Lower leg skin (tissue), 4 donors: Measurements from ENCODE around the gene CEP170B. TPM values are rescaled to one million over a fixed set of nuclear protein-coding genes. Genes with fewer than 3 reads are reported as not detected.

Source experiments
- DNase-seq, 2 donors: peaks; one replicate each; pipeline ENCODE4 v3.0.0-alpha.2; 2019; ENCODE audit warnings: low spot score in 2 of 2
- H3K4me3 ChIP-seq: fragments of 200-600 bp; sonication (generic); 2 replicates; pipeline ENCODE4 v1.5.1; 2017; ENCODE audit warnings: mild to moderate bottlenecking, low read depth; ENCODE audit not compliant: poor library complexity, severe bottlenecking
- POLR2A ChIP-seq, 2 donors: fragments of 450-650 bp; IDR thresholded peaks; one replicate each; pipeline ENCODE4 v1.6.1; 2016 to 2017; ENCODE audit warnings: antibody characterized with exemption in 2 of 2, mild to moderate bottlenecking in 1 of 2, moderate library complexity in 1 of 2
- WGBS, 2 donors: methylation state at CpG; one replicate each; pipeline ENCODE4 v1.1.5; 2018; 5-methylcytosine and 5-hydroxymethylcytosine counted together
- intact Hi-C: fragments of 100-400 bp; cut with DNase I; formaldehyde crosslinking; loops from one replicate; pipeline ENCODE4 v1.15.0; 2023; ENCODE audit warnings: low total_unique reads
- total RNA-seq, 4 donors: library from RNA; depleted of rRNA; stranded (reverse); fragments of >200 nt; gene quantifications; one replicate each; pipeline ENCODE4 v1.1.0, GENCODE V29; 2016
- TF ChIP-seq, protein P1 (sequence below), 3 donors: fragments of 450-650 bp; IDR thresholded peaks; one replicate each; pipeline ENCODE4 v1.5.1; 2016; ENCODE audit warnings: antibody characterized with exemption in 3 of 3, mild to moderate bottlenecking in 3 of 3, moderate library complexity in 2 of 3

CEP170B gene
- total RNA-seq, 4 donors from 2014 or later: 41.8 to 80.8 (median 58.5) TPM

DNA sequence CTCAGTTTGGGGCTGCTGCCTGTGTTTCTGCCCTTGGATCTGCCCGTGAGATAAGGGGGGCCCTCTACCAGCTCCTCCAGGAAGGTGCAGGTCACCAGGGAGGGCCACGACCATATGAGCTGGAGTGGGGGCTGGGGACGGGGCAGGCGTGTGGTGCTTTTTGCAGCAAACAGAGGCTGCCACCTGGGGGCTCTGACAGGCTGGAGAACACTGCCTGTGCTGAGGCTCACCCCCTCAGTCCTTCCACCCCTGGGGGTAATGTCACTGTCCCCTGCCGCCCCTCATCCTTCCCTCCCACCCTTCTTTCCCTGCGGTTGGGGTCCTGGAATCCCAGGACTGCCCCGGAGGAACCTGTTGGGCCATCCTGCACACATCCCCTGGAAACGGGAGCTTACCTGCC is 62.8 kb downstream of the CEP170B start:
- 51 to 67% methylated on average over 6 to 8 of the region's 8 CpGs for WGBS, 2 donors
- intact Hi-C loops: no loop called here
- H3K4me3 ChIP-seq: no peak overlapping the region
- TF ChIP-seq POLR2A (IDR thresholded peaks at IDR 0.05): no peak
- TF ChIP-seq, protein P1, sequence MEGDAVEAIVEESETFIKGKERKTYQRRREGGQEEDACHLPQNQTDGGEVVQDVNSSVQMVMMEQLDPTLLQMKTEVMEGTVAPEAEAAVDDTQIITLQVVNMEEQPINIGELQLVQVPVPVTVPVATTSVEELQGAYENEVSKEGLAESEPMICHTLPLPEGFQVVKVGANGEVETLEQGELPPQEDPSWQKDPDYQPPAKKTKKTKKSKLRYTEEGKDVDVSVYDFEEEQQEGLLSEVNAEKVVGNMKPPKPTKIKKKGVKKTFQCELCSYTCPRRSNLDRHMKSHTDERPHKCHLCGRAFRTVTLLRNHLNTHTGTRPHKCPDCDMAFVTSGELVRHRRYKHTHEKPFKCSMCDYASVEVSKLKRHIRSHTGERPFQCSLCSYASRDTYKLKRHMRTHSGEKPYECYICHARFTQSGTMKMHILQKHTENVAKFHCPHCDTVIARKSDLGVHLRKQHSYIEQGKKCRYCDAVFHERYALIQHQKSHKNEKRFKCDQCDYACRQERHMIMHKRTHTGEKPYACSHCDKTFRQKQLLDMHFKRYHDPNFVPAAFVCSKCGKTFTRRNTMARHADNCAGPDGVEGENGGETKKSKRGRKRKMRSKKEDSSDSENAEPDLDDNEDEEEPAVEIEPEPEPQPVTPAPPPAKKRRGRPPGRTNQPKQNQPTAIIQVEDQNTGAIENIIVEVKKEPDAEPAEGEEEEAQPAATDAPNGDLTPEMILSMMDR (IDR thresholded peaks at IDR 0.05): no peak
- no peak for DNase-seq

DNA sequence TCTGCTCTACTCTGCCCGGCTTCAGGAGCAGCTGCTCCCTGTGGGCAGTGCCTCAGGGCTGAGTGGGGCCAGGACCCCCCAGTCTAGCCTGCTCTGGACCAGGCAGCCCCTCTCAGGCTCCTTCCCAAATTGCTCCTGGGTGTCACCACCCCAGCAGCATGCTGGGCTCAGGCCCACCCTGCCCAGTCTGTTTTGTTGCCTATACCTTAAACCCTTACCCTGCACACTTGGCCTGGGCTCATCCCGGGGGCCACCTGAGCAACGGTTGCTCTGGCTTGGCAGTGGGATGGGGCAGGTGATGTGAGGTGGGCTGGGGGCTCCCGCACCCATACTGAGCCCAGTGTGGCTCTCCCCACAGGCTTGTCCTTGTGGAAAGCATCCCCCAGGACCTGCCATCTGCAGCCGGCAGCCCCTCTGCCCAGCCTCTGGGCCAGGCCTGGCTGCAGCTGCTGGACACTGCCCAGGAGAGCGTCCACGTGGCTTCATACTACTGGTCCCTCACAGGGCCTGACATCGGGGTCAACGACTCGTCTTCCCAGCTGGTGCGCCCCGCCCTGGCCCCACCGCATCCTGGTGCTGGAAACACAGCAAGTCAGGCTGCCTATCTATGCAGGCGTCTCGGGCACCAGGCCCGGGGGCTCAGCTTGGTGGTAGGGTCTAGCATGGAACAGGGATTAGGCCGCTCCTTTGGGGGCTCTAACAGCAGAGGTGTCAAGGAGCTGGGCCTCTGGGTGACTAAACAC is 63.5 kb downstream of the CEP170B start:
- 80 to 83% methylated on average over 16 to 17 of the region's 17 CpGs for WGBS, 2 donors
- intact Hi-C loops: no loop called here
- H3K4me3 ChIP-seq: no peak overlapping the region
- TF ChIP-seq POLR2A (IDR thresholded peaks at IDR 0.05): no peak
- TF ChIP-seq, protein P1 (IDR thresholded peaks at IDR 0.05): no peak
- no peak for DNase-seq

DNA sequence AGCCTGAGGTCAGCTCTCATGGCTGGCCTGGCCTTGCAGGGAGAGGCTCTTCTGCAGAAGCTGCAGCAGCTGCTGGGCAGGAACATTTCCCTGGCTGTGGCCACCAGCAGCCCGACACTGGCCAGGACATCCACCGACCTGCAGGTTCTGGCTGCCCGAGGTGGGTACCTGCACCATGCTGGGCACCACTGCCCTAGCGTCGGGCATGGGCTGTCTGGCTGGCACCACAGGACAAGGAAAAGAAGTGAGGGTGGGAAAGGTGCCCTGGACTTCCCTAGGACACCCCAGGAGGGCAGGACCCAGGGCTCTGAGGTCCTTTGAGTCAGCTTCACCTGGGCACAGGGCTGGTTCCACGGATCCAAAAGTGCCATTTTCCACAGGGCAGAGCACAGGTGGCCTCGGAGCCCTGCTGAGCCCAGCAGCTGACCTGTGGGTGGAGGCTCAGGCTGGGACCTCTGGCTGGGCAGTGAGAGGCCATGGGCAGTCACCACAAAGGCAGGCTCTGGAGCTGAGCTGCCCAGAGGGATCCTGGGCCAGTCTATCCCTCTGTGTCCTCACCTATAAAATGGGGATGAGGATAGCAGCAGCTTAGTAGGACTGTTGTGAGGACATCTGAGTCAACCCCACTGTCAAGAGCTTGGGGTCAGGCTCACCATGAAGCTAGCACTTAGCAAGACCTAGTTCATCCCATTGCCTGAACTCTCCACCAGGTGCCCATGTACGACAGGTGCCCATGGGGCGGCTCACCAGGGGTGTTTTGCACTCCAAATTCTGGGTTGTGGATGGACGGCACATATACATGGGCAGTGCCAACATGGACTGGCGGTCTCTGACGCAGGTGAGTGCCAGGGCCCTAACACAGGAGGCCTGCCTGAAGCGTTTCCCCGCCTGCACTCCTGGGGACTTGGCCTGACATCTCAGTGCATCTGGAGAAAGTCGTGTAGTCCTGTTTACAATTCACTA is 64.5 kb downstream of the CEP170B start:
- intact Hi-C loops: no loop called here
- 81% methylated on average over 10 to 14 of the region's 15 CpGs for WGBS, 2 donors
- no peak overlapping the region for H3K4me3 ChIP-seq
- DNase-seq: no peak
- no peak for TF ChIP-seq POLR2A (IDR thresholded peaks at IDR 0.05)
- TF ChIP-seq, protein P1 (IDR thresholded peaks at IDR 0.05): no peak

DNA sequence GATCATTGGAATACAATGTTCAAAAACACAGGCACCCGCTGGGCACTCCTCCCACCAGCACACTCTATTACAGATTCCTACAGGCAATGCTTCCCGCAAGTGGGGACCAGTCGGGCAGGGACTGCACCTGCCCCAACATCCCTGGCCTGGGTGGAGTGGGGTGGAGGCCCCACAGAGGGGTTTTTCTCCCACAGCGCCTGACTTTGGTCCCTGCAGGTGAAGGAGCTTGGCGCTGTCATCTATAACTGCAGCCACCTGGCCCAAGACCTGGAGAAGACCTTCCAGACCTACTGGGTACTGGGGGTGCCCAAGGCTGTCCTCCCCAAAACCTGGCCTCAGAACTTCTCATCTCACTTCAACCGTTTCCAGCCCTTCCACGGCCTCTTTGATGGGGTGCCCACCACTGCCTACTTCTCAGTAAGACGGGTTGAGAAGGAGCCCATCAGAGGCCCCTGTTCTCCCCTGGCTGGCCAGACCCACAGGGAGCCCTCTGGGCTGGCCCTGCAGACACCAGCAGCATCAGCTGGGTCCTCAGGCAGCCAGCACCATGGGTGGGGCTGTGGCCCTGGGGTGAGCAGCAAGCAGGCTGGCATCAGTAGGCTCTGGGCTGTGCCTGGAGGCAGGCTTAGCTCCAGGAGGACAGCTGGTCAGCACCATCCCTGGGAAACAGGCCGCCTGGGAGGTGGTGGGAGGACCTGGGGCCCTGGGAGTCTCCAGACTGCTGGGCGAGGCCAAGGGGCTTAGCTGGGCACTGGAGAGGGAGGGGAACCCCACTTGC is 65.6 kb downstream of the CEP170B start:
- intact Hi-C loops: no loop called here
- peak in 1 of 2 donors; percentile 84 for DNase-seq
- TF ChIP-seq, protein P1 (IDR thresholded peaks at IDR 0.05): no peak
- no peak for TF ChIP-seq POLR2A (IDR thresholded peaks at IDR 0.05)
- 63 to 70% methylated on average over 10 of the region's 10 CpGs for WGBS, 2 donors
- H3K4me3 ChIP-seq: no peak overlapping the region

DNA sequence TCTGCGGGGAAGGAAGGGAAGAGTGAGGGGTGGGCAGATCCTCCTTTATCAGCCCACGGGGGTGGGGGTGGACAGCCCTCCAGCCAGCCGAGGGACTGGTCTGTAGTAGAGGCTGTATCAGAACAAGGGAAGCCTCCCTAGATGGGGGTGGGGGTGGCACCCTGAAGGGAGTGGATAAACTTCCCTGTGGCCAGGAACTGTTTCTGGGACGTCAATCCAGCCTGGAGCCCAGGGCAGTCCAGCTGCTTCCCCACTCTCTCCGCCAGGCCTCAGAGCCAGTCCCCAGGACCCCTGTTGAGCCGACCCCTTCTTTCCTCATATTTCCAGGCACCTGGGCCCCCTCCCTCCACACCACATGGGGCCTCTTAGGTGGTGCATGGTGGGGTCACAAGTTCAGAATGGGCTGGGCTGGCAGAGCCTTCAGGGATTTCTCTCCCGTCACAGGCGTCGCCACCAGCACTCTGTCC is 66.3 kb downstream of the CEP170B start:
- intact Hi-C loops: no loop called here
- TF ChIP-seq, protein P1 (IDR thresholded peaks at IDR 0.05): no peak
- TF ChIP-seq POLR2A (IDR thresholded peaks at IDR 0.05): no peak
- no peak overlapping the region for H3K4me3 ChIP-seq
- DNase-seq: peak in 1 of 2 donors; percentile 84
- WGBS, 2 donors: 62 to 66% methylated on average over 9 of the region's 9 CpGs
